ENCODE data around the gene PLEKHM2. TPM values are rescaled to one million over a fixed set of nuclear protein-coding genes. Genes with fewer than 3 reads are reported as not detected.

Gene PLEKHM2
- total RNA-seq, 1 experiment from 2014 or later, result 33.3 TPM

DNA sequence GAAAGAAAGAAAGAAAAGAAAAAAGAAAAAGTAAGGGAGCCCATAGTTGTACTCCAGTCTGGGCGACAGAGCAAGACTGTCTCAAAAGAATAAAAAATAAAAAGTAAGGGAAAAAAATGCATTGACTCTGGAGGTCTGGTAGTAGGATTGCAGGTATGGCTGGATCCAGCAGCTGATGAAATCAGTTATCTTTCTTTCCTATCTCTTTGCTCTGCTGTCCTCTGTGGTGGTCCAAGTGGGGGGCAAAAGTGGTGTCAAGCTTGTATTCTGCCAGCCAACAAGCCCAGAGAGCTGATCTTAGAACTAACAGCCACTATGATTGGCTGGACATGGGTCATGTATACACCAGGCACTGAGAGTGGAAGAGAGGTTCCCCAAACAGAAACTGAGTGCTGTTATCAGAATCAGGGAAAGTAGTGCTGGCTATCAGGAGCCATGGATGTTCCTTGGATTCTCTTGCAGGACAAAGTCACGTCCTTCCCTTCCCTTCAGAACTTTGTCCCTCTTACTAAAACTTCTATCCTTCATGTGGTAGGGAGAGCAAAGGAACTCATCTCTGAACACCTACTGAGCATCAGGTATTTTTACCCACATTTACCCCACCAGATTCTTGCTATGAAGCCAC lies 71.0 kb downstream of the PLEKHM2 start:
- CTCF ChIA-PET, result no interaction called here
- no peaks in the 10 kb centered on the region for H3K9me3 ChIP-seq
- Mint-ChIP-seq H3K27ac (ENCODE audit: unreplicated experiment) (no peak overlapping the region), H3K36me3 (ENCODE audit: insufficient read depth, unreplicated experiment) (no peaks in the 10 kb centered on the region), H3K4me1 (ENCODE audit: low read depth, unreplicated experiment) (peaks cover 8% of the 10 kb centered on the region), H3K27me3 (ENCODE audit: insufficient read depth, unreplicated experiment) (no peaks in the 10 kb centered on the region), H3K9me3 (ENCODE audit: unreplicated experiment) (no peaks in the 10 kb centered on the region), H3K4me3 (ENCODE audit: unreplicated experiment) (no peak overlapping the region)
- no peak for DNase-seq
- H3K4me3 ChIP-seq (ENCODE audit: low read depth, low read length), result no peak overlapping the region
- intact Hi-C loops (cut with micrococcal nuclease; ENCODE audit: unreplicated experiment), result no loop called here
- BruUV-seq (replicated peaks), result no TSS peak
- TF ChIP-seq, protein P1, sequence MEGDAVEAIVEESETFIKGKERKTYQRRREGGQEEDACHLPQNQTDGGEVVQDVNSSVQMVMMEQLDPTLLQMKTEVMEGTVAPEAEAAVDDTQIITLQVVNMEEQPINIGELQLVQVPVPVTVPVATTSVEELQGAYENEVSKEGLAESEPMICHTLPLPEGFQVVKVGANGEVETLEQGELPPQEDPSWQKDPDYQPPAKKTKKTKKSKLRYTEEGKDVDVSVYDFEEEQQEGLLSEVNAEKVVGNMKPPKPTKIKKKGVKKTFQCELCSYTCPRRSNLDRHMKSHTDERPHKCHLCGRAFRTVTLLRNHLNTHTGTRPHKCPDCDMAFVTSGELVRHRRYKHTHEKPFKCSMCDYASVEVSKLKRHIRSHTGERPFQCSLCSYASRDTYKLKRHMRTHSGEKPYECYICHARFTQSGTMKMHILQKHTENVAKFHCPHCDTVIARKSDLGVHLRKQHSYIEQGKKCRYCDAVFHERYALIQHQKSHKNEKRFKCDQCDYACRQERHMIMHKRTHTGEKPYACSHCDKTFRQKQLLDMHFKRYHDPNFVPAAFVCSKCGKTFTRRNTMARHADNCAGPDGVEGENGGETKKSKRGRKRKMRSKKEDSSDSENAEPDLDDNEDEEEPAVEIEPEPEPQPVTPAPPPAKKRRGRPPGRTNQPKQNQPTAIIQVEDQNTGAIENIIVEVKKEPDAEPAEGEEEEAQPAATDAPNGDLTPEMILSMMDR (IDR thresholded peaks at IDR 0.05; ENCODE audit: insufficient read depth in 1 of 2, low read depth in 1 of 2, low read length in 1 of 2, severe bottlenecking in 1 of 2, unreplicated experiment in 1 of 2), result no peak
- no peaks in the 10 kb centered on the region for H3K36me3 ChIP-seq (ENCODE audit: control insufficient read depth, insufficient read depth, low read length)
- H3K4me1 ChIP-seq, result peaks cover 10% of the 10 kb centered on the region
- POLR2A ChIA-PET, result no interaction called here
- no peaks in the 10 kb centered on the region for H3K27me3 ChIP-seq (replicated peaks; ENCODE audit: control insufficient read depth, insufficient read depth, low read length)

GRCh38 chr1:15755646-15756040 lies 71.5 kb downstream of the PLEKHM2 start:
- DNase-seq, result no peak
- no peaks in the 10 kb centered on the region for H3K27me3 ChIP-seq (replicated peaks; ENCODE audit: control insufficient read depth, insufficient read depth, low read length)
- POLR2A ChIA-PET, result no interaction called here
- no peaks in the 10 kb centered on the region for H3K9me3 Mint-ChIP-seq (ENCODE audit: unreplicated experiment)
- H3K4me1 Mint-ChIP-seq (ENCODE audit: low read depth, unreplicated experiment), result peaks cover 8% of the 10 kb centered on the region
- H3K4me1 ChIP-seq, result peaks cover 11% of the 10 kb centered on the region
- H3K27me3 Mint-ChIP-seq (ENCODE audit: insufficient read depth, unreplicated experiment), result no peaks in the 10 kb centered on the region
- BruUV-seq (replicated peaks), result no TSS peak
- no peak overlapping the region for H3K27ac Mint-ChIP-seq (ENCODE audit: unreplicated experiment)
- no peaks in the 10 kb centered on the region for H3K9me3 ChIP-seq
- H3K36me3 Mint-ChIP-seq (ENCODE audit: insufficient read depth, unreplicated experiment), result no peaks in the 10 kb centered on the region
- H3K36me3 ChIP-seq (ENCODE audit: control insufficient read depth, insufficient read depth, low read length), result no peaks in the 10 kb centered on the region
- H3K4me3 Mint-ChIP-seq (ENCODE audit: unreplicated experiment), result no peak overlapping the region
- intact Hi-C loops (cut with micrococcal nuclease; ENCODE audit: unreplicated experiment), result no loop called here
- H3K4me3 ChIP-seq (ENCODE audit: low read depth, low read length), result no peak overlapping the region
- TF ChIP-seq, protein P1 (IDR thresholded peaks at IDR 0.05; ENCODE audit: insufficient read depth in 1 of 2, low read depth in 1 of 2, low read length in 1 of 2, severe bottlenecking in 1 of 2, unreplicated experiment in 1 of 2), result no peak
- CTCF ChIA-PET, result no interaction called here

GRCh38 chr1:15756143-15757015 lies 72.3 kb downstream of the PLEKHM2 start:
- POLR2A ChIA-PET, result no interaction called here
- no peaks in the 10 kb centered on the region for H3K9me3 ChIP-seq
- CTCF ChIA-PET, result no interaction called here
- DNase-seq, result no peak
- Mint-ChIP-seq H3K27me3 (ENCODE audit: insufficient read depth, unreplicated experiment) (no peaks in the 10 kb centered on the region), H3K9me3 (ENCODE audit: unreplicated experiment) (no peaks in the 10 kb centered on the region), H3K4me3 (ENCODE audit: unreplicated experiment) (no peak overlapping the region), H3K27ac (ENCODE audit: unreplicated experiment) (no peak overlapping the region), H3K4me1 (ENCODE audit: low read depth, unreplicated experiment) (peaks cover 9% of the 10 kb centered on the region), H3K36me3 (ENCODE audit: insufficient read depth, unreplicated experiment) (no peaks in the 10 kb centered on the region)
- no peak overlapping the region for H3K4me3 ChIP-seq (ENCODE audit: low read depth, low read length)
- peaks cover 16% of the 10 kb centered on the region for H3K4me1 ChIP-seq
- intact Hi-C loops (cut with micrococcal nuclease; ENCODE audit: unreplicated experiment), result no loop called here
- H3K27me3 ChIP-seq (replicated peaks; ENCODE audit: control insufficient read depth, insufficient read depth, low read length), result no peaks in the 10 kb centered on the region
- no TSS peak for BruUV-seq (replicated peaks)
- TF ChIP-seq, protein P1 (IDR thresholded peaks at IDR 0.05; ENCODE audit: insufficient read depth in 1 of 2, low read depth in 1 of 2, low read length in 1 of 2, severe bottlenecking in 1 of 2, unreplicated experiment in 1 of 2), result no peak
- H3K36me3 ChIP-seq (ENCODE audit: control insufficient read depth, insufficient read depth, low read length), result no peaks in the 10 kb centered on the region

Measured in Caco-2 (cell line).